ENCODE results near the gene DCAF7.
A peak's percentile ranks its signal among the peaks of the same experiment; 100 is the strongest.

The DCAF7 gene

DNA sequence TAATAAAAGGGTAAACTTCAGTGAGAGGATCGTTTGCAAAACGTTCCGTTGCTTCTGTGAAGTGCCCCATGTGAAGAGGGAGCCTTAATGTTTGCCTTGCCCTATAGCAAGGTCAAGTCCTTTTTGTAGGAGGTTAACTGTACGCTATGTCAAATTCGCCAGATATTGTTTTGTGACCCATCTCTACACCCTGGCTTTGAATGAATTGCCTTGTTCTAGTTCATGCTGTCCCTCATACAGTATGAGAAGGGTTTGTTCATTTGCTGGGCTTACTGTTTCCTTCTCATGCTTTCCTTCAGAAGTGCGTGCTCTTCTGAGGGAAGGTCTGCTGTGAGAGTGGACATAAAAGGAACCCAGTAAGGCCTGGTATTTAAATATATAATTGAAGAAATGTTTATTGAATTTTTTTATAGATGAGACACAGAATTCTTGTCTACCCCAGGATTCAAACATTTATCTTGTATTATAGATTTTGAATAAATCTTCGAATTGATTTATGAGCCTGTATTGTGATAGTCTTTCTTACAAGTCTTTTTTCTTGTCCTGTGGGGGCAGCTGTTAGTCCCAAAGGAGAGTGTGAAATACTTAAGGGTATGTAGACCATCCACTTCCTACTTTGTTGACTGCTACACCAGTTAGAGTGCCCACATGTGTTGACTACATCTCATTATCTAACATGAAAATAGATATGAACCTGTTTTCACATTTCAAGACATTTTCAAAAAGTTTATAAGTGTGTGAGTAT lies 73.7 kb downstream of the DCAF7 start:
- H3K4me3 ChIP-seq (ENCODE audit: low read depth, low read length), result peak overlapping the region; percentile 57
- in situ Hi-C loops (cut with HindIII; ENCODE audit: low sequenced_read_pairs), result no loop called here
- DNase-seq (ENCODE audit: low read depth, low spot score), result no peak
- no peak for TF ChIP-seq CTCF (IDR thresholded peaks at IDR 0.05; ENCODE audit: low read depth, low read length)

DNA sequence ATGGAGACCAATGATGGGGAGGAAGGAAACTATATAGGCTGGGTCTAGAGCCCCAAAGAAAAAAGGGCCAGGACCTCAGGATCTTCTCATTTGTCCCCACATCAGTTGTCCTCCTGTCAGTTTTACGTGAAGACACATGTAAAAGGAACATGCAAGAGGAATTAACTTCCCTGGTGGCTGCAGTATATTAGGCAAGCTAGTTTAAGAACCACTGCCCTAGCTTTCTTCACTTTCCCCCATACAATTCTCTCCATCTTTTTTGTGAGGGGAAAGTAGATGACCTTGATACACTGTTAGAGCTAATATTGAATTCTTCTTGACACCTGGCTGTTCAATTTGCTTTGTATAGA lies 74.2 kb downstream of the DCAF7 start:
- no peak for TF ChIP-seq CTCF (IDR thresholded peaks at IDR 0.05; ENCODE audit: low read depth, low read length)
- in situ Hi-C loops (cut with HindIII; ENCODE audit: low sequenced_read_pairs), result no loop called here
- DNase-seq (ENCODE audit: low read depth, low spot score), result no peak
- no peak overlapping the region for H3K4me3 ChIP-seq (ENCODE audit: low read depth, low read length)

DNA sequence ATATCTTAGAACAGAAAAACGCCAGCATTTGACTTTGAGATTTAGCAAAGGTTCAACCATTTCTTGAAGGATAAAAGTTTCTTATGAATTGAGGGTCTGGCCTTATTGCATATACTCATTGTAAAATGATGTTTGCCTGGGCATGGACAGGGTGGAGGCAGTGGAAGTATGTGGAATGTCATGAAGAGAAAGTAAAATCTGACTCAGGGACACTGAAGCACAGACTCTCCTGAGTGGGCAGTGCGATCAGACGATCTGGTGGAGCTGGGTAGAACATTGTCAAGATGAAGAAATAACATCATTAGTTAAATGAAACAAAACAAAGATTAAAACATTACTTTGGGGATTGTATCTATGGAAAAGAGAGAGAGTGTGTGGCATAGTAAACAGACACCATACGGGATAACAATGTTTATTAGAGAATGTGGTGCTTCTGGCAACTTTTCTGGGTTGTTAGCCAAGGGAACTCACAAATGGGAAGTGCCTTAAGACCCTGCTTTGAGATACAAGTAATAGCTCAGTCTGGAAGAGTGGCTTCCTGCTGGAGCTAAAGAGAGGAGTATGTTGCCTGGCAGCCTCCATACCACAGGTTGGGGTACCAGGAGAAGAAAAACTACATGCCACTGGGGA lies 76.4 kb downstream of the DCAF7 start:
- H3K4me3 ChIP-seq (ENCODE audit: low read depth, low read length), result no peak overlapping the region
- in situ Hi-C loops (cut with HindIII; ENCODE audit: low sequenced_read_pairs), result no loop called here
- no peak for TF ChIP-seq CTCF (IDR thresholded peaks at IDR 0.05; ENCODE audit: low read depth, low read length)
- DNase-seq (ENCODE audit: low read depth, low spot score), result peak; percentile 13

DNA sequence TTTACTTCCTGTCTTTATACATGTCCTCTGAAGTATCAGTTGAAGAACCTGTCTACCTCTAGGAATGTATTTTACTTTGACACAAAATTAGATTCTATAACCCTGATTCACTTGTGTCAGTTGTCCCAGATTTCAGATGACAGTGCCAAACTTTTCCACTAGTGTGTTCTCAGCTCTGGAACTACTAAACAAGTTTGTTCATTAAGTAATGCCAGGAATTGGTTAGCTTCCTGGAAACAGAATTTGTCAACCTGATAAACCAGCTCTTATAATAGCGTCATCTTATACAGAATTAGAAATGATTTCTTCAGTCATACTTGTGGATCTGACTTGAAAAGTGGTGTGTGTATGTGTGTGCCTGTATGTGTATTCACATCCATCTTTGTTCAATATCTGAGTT lies 79.3 kb downstream of the DCAF7 start:
- TF ChIP-seq CTCF (IDR thresholded peaks at IDR 0.05; ENCODE audit: low read depth, low read length), result no peak
- no peak overlapping the region for H3K4me3 ChIP-seq (ENCODE audit: low read depth, low read length)
- in situ Hi-C loops (cut with HindIII; ENCODE audit: low sequenced_read_pairs), result no loop called here
- DNase-seq (ENCODE audit: low read depth, low spot score), result no peak

GRCh38 chr17:63631062-63631461 lies 80.8 kb downstream of the DCAF7 start:
- no peak for TF ChIP-seq CTCF (IDR thresholded peaks at IDR 0.05; ENCODE audit: low read depth, low read length)
- H3K4me3 ChIP-seq (ENCODE audit: low read depth, low read length), result no peak overlapping the region
- no peak for DNase-seq (ENCODE audit: low read depth, low spot score)
- in situ Hi-C loops (cut with HindIII; ENCODE audit: low sequenced_read_pairs), result no loop called here

- TF ChIP-seq CTCF (IDR thresholded peaks at IDR 0.05; ENCODE audit: low read depth, low read length), result no peak
- no peak overlapping the region for H3K4me3 ChIP-seq (ENCODE audit: low read depth, low read length)
- no peak for DNase-seq (ENCODE audit: low read depth, low spot score)
- in situ Hi-C loops (cut with HindIII; ENCODE audit: low sequenced_read_pairs), result no loop called here
These were observed 81.3 kb downstream of the DCAF7 start for GRCh38 chr17:63631626-63632025.

Measured in astrocyte of the spinal cord (primary cell).